Ammon's horn (tissue), 1 donor: Measurements from ENCODE around the gene NMRK2.

Experiments
- DNase-seq: peaks from one replicate; pipeline ENCODE4 v3.0.0-alpha.2; 2016; ENCODE audit warnings: low spot score

Gene NMRK2

GRCh38 chr19:3981736-3982681 is 49.1 kb downstream of the NMRK2 start:
- no peak for DNase-seq

- no peak for DNase-seq
Observed at GRCh38 chr19:3982701-3983541, 50.1 kb downstream of the NMRK2 start.

- no peak for DNase-seq
Observed at GRCh38 chr19:3983542-3983914, 50.7 kb downstream of the NMRK2 start.

- peak; percentile 13 for DNase-seq
Observed at GRCh38 chr19:3983936-3984583, 51.2 kb downstream of the NMRK2 start.

- DNase-seq, result no peak
Observed at GRCh38 chr19:3984584-3984907, 51.7 kb downstream of the NMRK2 start.

GRCh38 chr19:3984908-3985642 is 52.2 kb downstream of the NMRK2 start, which contains the start of gene EEF2:
EEF2 (minus strand) TSS chr19:3985463; CDS start chr19:3985380, 83 bp downstream.
- peak; percentile 90 for DNase-seq

GRCh38 chr19:3985643-3986259 is 52.9 kb downstream of the NMRK2 start:
- no peak for DNase-seq

GRCh38 chr19:3986260-3987041 is 53.6 kb downstream of the NMRK2 start:
- DNase-seq, result peak; percentile 88

GRCh38 chr19:3987619-3988371 is 54.9 kb downstream of the NMRK2 start:
- peak; percentile 78 for DNase-seq

GRCh38 chr19:3990815-3991117 is 57.9 kb downstream of the NMRK2 start:
- DNase-seq, result no peak
